Endothelial cell of umbilical vein (primary cell): ENCODE measurements around the gene CNTNAP2. TPM values are rescaled to one million over a fixed set of nuclear protein-coding genes. Genes with fewer than 3 reads are reported as not detected.

Source experiments
- BruUV-seq: library from RNA; stranded (reverse); fragments of 400-500 nt; replicated peaks from 2 replicates; lab custom pipeline; 2021; lab: Mats Ljungman, UMichigan
- CTCF ChIA-PET: fragments of 300-600, 350-600 bp; sonication (Branson Sonifier 250); formaldehyde crosslinking; loops from one replicate; lab custom pipeline; 2021; ENCODE audit warnings: antibody characterized with exemption, inconsistent platforms; lab: Charles Lee
- POLR2A ChIA-PET: fragments of 300-600, 350-600 bp; sonication (Branson Sonifier 250); formaldehyde crosslinking; loops from one replicate; lab custom pipeline; 2021; ENCODE audit warnings: antibody characterized with exemption, inconsistent platforms; lab: Charles Lee
- DNase-seq: peaks from one replicate; pipeline ENCODE4 v3.0.0-alpha.2; 2011; ENCODE audit warnings: low read depth, low spot score
- FAIRE-seq: peaks from 2 replicates; lab custom pipeline; 2011; peaks lifted over from hg19 to GRCh38; lab: Jason Lieb, UNC
- H2AFZ ChIP-seq: 2 replicates; pipeline ENCODE4 v1.6.0; 2012; ENCODE audit warnings: low read depth, low read length, control low read depth, inconsistent platforms
- H3K27ac ChIP-seq: 2 replicates; pipeline ENCODE4 v1.5.1; 2011; ENCODE audit warnings: low read depth, mild to moderate bottlenecking, control low read depth, low read length, moderate library complexity; ENCODE audit not compliant: insufficient read depth
- H3K27me3 ChIP-seq, 2 experiments: 2 replicates each; pipeline versions ENCODE4 v1.6.0 to v1.6.1; 2011; ENCODE audit warnings: low read length in 2 of 2, mixed read lengths in 1 of 2; ENCODE audit not compliant: control insufficient read depth in 2 of 2, insufficient read depth in 2 of 2
- H3K36me3 ChIP-seq, 2 experiments: 2 replicates in 1 of 2; 3 replicates in 1 of 2; pipeline ENCODE4 v1.5.1; 2011; ENCODE audit warnings: low read length in 2 of 2, mild to moderate bottlenecking in 1 of 2, moderate library complexity in 1 of 2; ENCODE audit not compliant: control insufficient read depth in 2 of 2, insufficient read depth in 2 of 2; ENCODE audit errors: extremely low read depth in 1 of 2
- H3K4me1 ChIP-seq: 3 replicates; pipeline ENCODE4 v1.5.1; 2011; ENCODE audit warnings: mild to moderate bottlenecking, low read length; ENCODE audit not compliant: control insufficient read depth, insufficient read depth; ENCODE audit errors: extremely low read depth
- H3K4me2 ChIP-seq: 2 replicates; pipeline ENCODE4 v1.6.1; 2011; ENCODE audit warnings: low read length, control low read depth, mixed read lengths; ENCODE audit not compliant: insufficient read depth
- H3K4me3 ChIP-seq, 3 experiments: fragments of 200-600 bp in 1 of 3; sonication (generic), shearing (Covaris generic) in 1 of 3; replicated peaks in 1 of 3; 2 replicates each; pipeline ENCODE4 v1.5.1; 2011 to 2016; ENCODE audit warnings: control low read depth in 3 of 3, low read length in 3 of 3, mild to moderate bottlenecking in 2 of 3, inconsistent platforms in 1 of 3, low read depth in 1 of 3, moderate library complexity in 1 of 3; ENCODE audit not compliant: insufficient read depth in 1 of 3
- H3K79me2 ChIP-seq: 2 replicates; pipeline ENCODE4 v1.6.0; 2012; ENCODE audit warnings: low read length, inconsistent platforms; ENCODE audit not compliant: control insufficient read depth, insufficient read depth
- H3K9ac ChIP-seq: replicated peaks from 2 replicates; pipeline ENCODE3; 2011; ENCODE audit warnings: low read length, control low read depth; ENCODE audit not compliant: insufficient read depth; ENCODE audit errors: extremely low read depth
- H3K9me1 ChIP-seq: replicated peaks from 3 replicates; pipeline ENCODE4 v1.6.0; 2011; ENCODE audit warnings: mild to moderate bottlenecking, low read length; ENCODE audit not compliant: control insufficient read depth, insufficient read depth; ENCODE audit errors: extremely low read depth
- H3K9me3 ChIP-seq: replicated peaks from 2 replicates; pipeline ENCODE4 v1.5.1; 2012; ENCODE audit warnings: low read length, inconsistent platforms; ENCODE audit not compliant: control insufficient read depth, insufficient read depth
- H4K20me1 ChIP-seq: replicated peaks from 2 replicates; pipeline ENCODE3; 2011; ENCODE audit warnings: mild to moderate bottlenecking, low read length; ENCODE audit not compliant: control insufficient read depth, insufficient read depth; ENCODE audit errors: extremely low read depth
- CTCF ChIP-seq, 2 donors: IDR thresholded peaks; 1 replicate in 1 of 2; 2 replicates in 1 of 2; pipeline ENCODE4 v1.5.1; 2011; ENCODE audit warnings: low read length in 2 of 2, mild to moderate bottlenecking in 2 of 2, moderate library complexity in 2 of 2, control low read depth in 1 of 2, inconsistent platforms in 1 of 2, low read depth in 1 of 2; ENCODE audit not compliant: insufficient read depth in 1 of 2; ENCODE audit errors: extremely low read depth in 1 of 2
- EZH2 ChIP-seq: IDR thresholded peaks from 2 replicates; pipeline ENCODE4 v1.6.1; 2012; ENCODE audit warnings: borderline replicate concordance, low read depth, mild to moderate bottlenecking, moderate library complexity, low read length, inconsistent platforms; ENCODE audit not compliant: severe bottlenecking
- FOS ChIP-seq: IDR thresholded peaks from 2 replicates; pipeline ENCODE4 v1.6.1; 2011; ENCODE audit warnings: mild to moderate bottlenecking, low read length, moderate library complexity, borderline replicate concordance; ENCODE audit not compliant: insufficient read depth
- GATA2 ChIP-seq: IDR thresholded peaks from 2 replicates; pipeline ENCODE4 v1.7.0; 2011; ENCODE audit warnings: low read depth, mild to moderate bottlenecking, moderate library complexity, mixed read lengths, low read length; ENCODE audit not compliant: insufficient read length, insufficient read depth
- JUN ChIP-seq: IDR thresholded peaks from 2 replicates; pipeline ENCODE4 v1.6.1; 2011; ENCODE audit warnings: borderline replicate concordance, low read depth; ENCODE audit not compliant: insufficient read length, insufficient read depth
- MYC ChIP-seq: IDR thresholded peaks from one replicate; pipeline ENCODE4 v1.6.1; 2011; ENCODE audit warnings: mild to moderate bottlenecking, low read depth, low read length
- POLR2A ChIP-seq: IDR thresholded peaks from 2 replicates; pipeline ENCODE4 v1.6.1; 2012; ENCODE audit warnings: low read depth, mild to moderate bottlenecking, control low read depth, low read length
- POLR2AphosphoS5 ChIP-seq: IDR thresholded peaks from 2 replicates; pipeline ENCODE4 v1.6.1; 2012; ENCODE audit warnings: low read depth, mild to moderate bottlenecking, control low read depth, low read length, moderate library complexity; ENCODE audit not compliant: insufficient read depth
- dilution Hi-C: fragments of 300-500 bp; cut with MboI; formaldehyde crosslinking; loops from one replicate; pipeline ENCODE4 v1.15.0; 2019; ENCODE audit warnings: low sequenced_read_pairs; ENCODE audit not compliant: extremely low pct_ligation_motif_present
- intact Hi-C: fragments of 100-400 bp; cut with micrococcal nuclease; formaldehyde crosslinking; loops from one replicate; pipeline ENCODE4 v1.10.0; 2022
- polyA plus RNA-seq, 4 experiments: library from polyadenylated mRNA; depleted of rRNA in 3 of 4; stranded (reverse) in 3 of 4; unstranded in 1 of 4; fragments of >200 nt; gene quantifications; 2 replicates each; pipeline versions ENCODE4 v1.2.1 to v1.2.3, GENCODE V29; 2011 to 2012; ENCODE audit warnings: missing spikeins in 1 of 4
- total RNA-seq: library from RNA; stranded (reverse); gene quantifications from 2 replicates; pipeline ENCODE4 v1.2.3, GENCODE V29; 2021
- TF ChIP-seq, protein P1 (sequence below): IDR thresholded peaks from 2 replicates; pipeline ENCODE4 v1.6.1; 2011; ENCODE audit not compliant: insufficient read depth, insufficient read length

CNTNAP2 gene
- total and polyA plus RNA-seq, 2 donors (not counting 3 experiments of a cell fraction or from before 2014, with no cell fraction given) = not detected

- no TSS peak for BruUV-seq
- FAIRE-seq (no peak), DNase-seq (no peak)
- H3K36me3 ChIP-seq = no peaks in the 10 kb centered on the region
- H3K4me2 ChIP-seq = no peak overlapping the region
- H4K20me1 ChIP-seq = no peaks in the 10 kb centered on the region
- no peaks in the 10 kb centered on the region for H3K27me3 ChIP-seq
- H3K9me1 ChIP-seq = no peaks in the 10 kb centered on the region
- ChIA-PET CTCF (no interaction called here), POLR2A (no interaction called here)
- no peak overlapping the region for H3K27ac ChIP-seq
- peaks cover 5% of the 10 kb centered on the region for H3K9me3 ChIP-seq
- no peaks in the 10 kb centered on the region for H3K4me1 ChIP-seq
- no peak overlapping the region for H2AFZ ChIP-seq
- intact Hi-C loops (no loop called here), dilution Hi-C loops (no loop called here)
- TF ChIP-seq, protein P1, sequence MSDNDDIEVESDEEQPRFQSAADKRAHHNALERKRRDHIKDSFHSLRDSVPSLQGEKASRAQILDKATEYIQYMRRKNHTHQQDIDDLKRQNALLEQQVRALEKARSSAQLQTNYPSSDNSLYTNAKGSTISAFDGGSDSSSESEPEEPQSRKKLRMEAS = no peak
- TF ChIP-seq POLR2A (no peak), CTCF (IDR thresholded peaks at IDR 0.05; ENCODE audit: extremely low read depth in 1 of 2, insufficient read depth in 1 of 2, low read depth in 1 of 2, low read length in 2 of 2) (no peak), JUN (no peak), POLR2AphosphoS5 (no peak), FOS (no peak), MYC (no peak), GATA2 (no peak), EZH2 (no peak)
- no peak overlapping the region for H3K4me3 ChIP-seq
- H3K9ac ChIP-seq = no peak overlapping the region
- H3K79me2 ChIP-seq = no peaks in the 10 kb centered on the region
Observed at GRCh38 chr7:147492606-147493005, 1376.0 kb downstream of the CNTNAP2 start.
